ENCODE measurements around the gene MYF6.

DNA sequence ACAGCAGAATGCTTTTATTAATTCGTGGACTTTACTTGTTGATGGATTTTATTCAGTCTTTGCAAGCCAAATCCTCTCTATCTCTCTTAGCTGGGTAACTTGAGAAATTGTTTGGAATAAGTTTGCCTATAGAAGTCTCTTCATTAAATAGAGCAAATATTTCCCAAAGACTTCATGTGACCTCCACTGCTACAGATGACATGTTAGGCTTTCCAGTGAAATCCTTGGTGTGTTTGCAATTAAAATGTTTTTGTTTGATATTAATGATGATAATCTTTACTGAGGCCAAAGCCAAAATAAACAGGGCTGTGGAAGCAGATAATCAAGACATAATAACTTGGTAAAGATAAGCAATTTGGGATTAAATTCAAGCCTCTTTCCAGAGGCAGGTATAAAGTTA lies 4.4 kb downstream of the MYF6 start:
- TF ChIP-seq, protein P1, sequence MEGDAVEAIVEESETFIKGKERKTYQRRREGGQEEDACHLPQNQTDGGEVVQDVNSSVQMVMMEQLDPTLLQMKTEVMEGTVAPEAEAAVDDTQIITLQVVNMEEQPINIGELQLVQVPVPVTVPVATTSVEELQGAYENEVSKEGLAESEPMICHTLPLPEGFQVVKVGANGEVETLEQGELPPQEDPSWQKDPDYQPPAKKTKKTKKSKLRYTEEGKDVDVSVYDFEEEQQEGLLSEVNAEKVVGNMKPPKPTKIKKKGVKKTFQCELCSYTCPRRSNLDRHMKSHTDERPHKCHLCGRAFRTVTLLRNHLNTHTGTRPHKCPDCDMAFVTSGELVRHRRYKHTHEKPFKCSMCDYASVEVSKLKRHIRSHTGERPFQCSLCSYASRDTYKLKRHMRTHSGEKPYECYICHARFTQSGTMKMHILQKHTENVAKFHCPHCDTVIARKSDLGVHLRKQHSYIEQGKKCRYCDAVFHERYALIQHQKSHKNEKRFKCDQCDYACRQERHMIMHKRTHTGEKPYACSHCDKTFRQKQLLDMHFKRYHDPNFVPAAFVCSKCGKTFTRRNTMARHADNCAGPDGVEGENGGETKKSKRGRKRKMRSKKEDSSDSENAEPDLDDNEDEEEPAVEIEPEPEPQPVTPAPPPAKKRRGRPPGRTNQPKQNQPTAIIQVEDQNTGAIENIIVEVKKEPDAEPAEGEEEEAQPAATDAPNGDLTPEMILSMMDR (conservative IDR thresholded peaks at IDR 0.05), result no peak
- TF ChIP-seq EZH2 (IDR thresholded peaks at IDR 0.05; ENCODE audit: low read depth), result no peak
